Stimulated activated CD4-positive, alpha-beta T cell treated with anti-CD3 and anti-CD28 coated beads, Interleukin-4, amount 100 ng/mL, for 1 hour (primary cell): ENCODE results near the gene FAM204A.

Source experiments
- DNase-seq: peaks from one replicate; pipeline ENCODE4 v3.0.0-alpha.2; 2020

The FAM204A gene

GRCh38 chr10:118277871-118278270, 64.3 kb downstream of the FAM204A start:
- DNase-seq: no peak

- no peak for DNase-seq
Measured at GRCh38 chr10:118276727-118277126, 65.4 kb downstream of the FAM204A start.

GRCh38 chr10:118276204-118276603, 65.9 kb downstream of the FAM204A start:
- no peak for DNase-seq

GRCh38 chr10:118273662-118274061, 68.5 kb downstream of the FAM204A start:
- DNase-seq: no peak

- no peak for DNase-seq
Measured at GRCh38 chr10:118272767-118273166, 69.4 kb downstream of the FAM204A start.

- no peak for DNase-seq
Measured at GRCh38 chr10:118272149-118272721, 69.9 kb downstream of the FAM204A start.

- DNase-seq: no peak
Measured at GRCh38 chr10:118271671-118272070, 70.5 kb downstream of the FAM204A start.

- DNase-seq: no peak
Measured at GRCh38 chr10:118266098-118266748, 75.9 kb downstream of the FAM204A start.

- DNase-seq: no peak
Measured at GRCh38 chr10:118264838-118265470, 77.2 kb downstream of the FAM204A start.

GRCh38 chr10:118264252-118264651, 77.9 kb downstream of the FAM204A start:
- no peak for DNase-seq

GRCh38 chr10:118262538-118262937, 79.6 kb downstream of the FAM204A start:
- DNase-seq: no peak

- DNase-seq: peak; percentile 29
Measured at GRCh38 chr10:118259288-118259906, 82.7 kb downstream of the FAM204A start.

- DNase-seq: no peak
Measured at GRCh38 chr10:118258285-118258684, 83.8 kb downstream of the FAM204A start.

- DNase-seq: no peak
Measured at GRCh38 chr10:118256825-118257570, 85.1 kb downstream of the FAM204A start.

GRCh38 chr10:118256209-118256608, 85.9 kb downstream of the FAM204A start:
- no peak for DNase-seq

GRCh38 chr10:118255355-118255754, 86.8 kb downstream of the FAM204A start:
- DNase-seq: no peak

- no peak for DNase-seq
Measured at GRCh38 chr10:118254654-118255053, 87.5 kb downstream of the FAM204A start.

- DNase-seq: no peak
Measured at GRCh38 chr10:118253397-118253796, 88.7 kb downstream of the FAM204A start.

GRCh38 chr10:118251791-118252190, 90.3 kb downstream of the FAM204A start:
- DNase-seq: no peak

- no peak for DNase-seq
Measured at GRCh38 chr10:118249714-118250113, 92.4 kb downstream of the FAM204A start.
